Spleen (tissue), 11 donors: ENCODE measurements around the gene COA1. TPM values are rescaled to one million over a fixed set of nuclear protein-coding genes. Genes with fewer than 3 reads are reported as not detected.

Experiments used
- DNase-seq: peaks from one replicate; pipeline ENCODE4 v3.0.0-alpha.2; 2020
- H3K27ac ChIP-seq, 8 donors: fragments of 200-600 bp; sonication (generic) in 7 of 8; 1 replicate in 4 of 8; 2 replicates in 4 of 8; pipeline versions ENCODE4 v1.5.0 to v1.8.0; 2016 to 2021; ENCODE audit warnings: inconsistent platforms in 4 of 8, mild to moderate bottlenecking in 4 of 8, moderate library complexity in 1 of 8
- H3K27me3 ChIP-seq, 7 donors: fragments of 200-600 bp; sonication (generic) in 6 of 7; replicated peaks in 1 of 7; 1 replicate in 4 of 7; 2 replicates in 3 of 7; pipeline versions ENCODE4 v1.5.0 to v1.8.0; 2016 to 2021; ENCODE audit warnings: inconsistent platforms in 3 of 7, mild to moderate bottlenecking in 1 of 7
- H3K36me3 ChIP-seq, 6 donors: fragments of 200-600 bp; sonication (generic) in 5 of 6; 1 replicate in 4 of 6; 2 replicates in 2 of 6; pipeline versions ENCODE4 v1.5.0 to v1.8.0; 2016 to 2021; ENCODE audit warnings: inconsistent platforms in 2 of 6
- H3K4me1 ChIP-seq, 6 donors: fragments of 200-600 bp; sonication (generic) in 5 of 6; 1 replicate in 3 of 6; 2 replicates in 3 of 6; pipeline versions ENCODE4 v1.5.0 to v1.8.0; 2016 to 2021; ENCODE audit warnings: inconsistent platforms in 3 of 6
- H3K4me3 ChIP-seq, 8 donors: fragments of 200-600 bp; sonication (generic) in 7 of 8; 1 replicate in 4 of 8; 2 replicates in 4 of 8; pipeline versions ENCODE4 v1.5.0 to v1.8.0; 2016 to 2021; ENCODE audit warnings: inconsistent platforms in 4 of 8, mild to moderate bottlenecking in 4 of 8, moderate library complexity in 2 of 8
- H3K9me3 ChIP-seq, 8 donors: fragments of 200-600 bp; sonication (generic) in 7 of 8; 1 replicate in 4 of 8; 2 replicates in 4 of 8; pipeline versions ENCODE4 v1.5.0 to v1.8.0; 2016 to 2021; ENCODE audit warnings: inconsistent platforms in 4 of 8
- CTCF ChIP-seq, 11 experiments: fragments of 200-600 bp in 7 of 11; fragments of 450-650 bp in 4 of 11; sonication (generic) in 4 of 11; IDR thresholded peaks in 8 of 11; conservative IDR thresholded peaks in 3 of 11; 1 replicate in 7 of 11; 2 replicates in 4 of 11; pipeline versions ENCODE4 v1.4.0 to v1.8.0; 2016 to 2021; ENCODE audit warnings: antibody characterized with exemption in 11 of 11, inconsistent platforms in 4 of 11, mild to moderate bottlenecking in 1 of 11
- POLR2A ChIP-seq, 3 donors: fragments of 450-650 bp; IDR thresholded peaks; one replicate each; pipeline ENCODE4 v1.5.1; 2017; ENCODE audit warnings: antibody characterized with exemption in 3 of 3, mild to moderate bottlenecking in 1 of 3
- POLR2AphosphoS5 ChIP-seq, 3 donors: sonication (generic); formaldehyde crosslinking; IDR thresholded peaks; one replicate each; pipeline ENCODE4 v1.5.1; 2017; ENCODE audit warnings: antibody characterized with exemption in 3 of 3
- WGBS, 5 donors: extraction: QIAGEN DNeasy Blood & Tissue Kit in 3 of 5; methylation state at CpG; one replicate each; pipeline versions ENCODE4 v1.1.5 to v1.1.7; 2013 to 2018; 5-methylcytosine and 5-hydroxymethylcytosine counted together
- intact Hi-C: fragments of 100-400 bp; cut with DNase I; formaldehyde crosslinking; loops from one replicate; pipeline ENCODE4 v1.15.0; 2023; ENCODE audit warnings: low total_unique reads
- polyA plus RNA-seq, 3 donors: library from polyadenylated mRNA; stranded (reverse); fragments of 200-250 nt; gene quantifications; one replicate each; pipeline ENCODE4 v1.2.1, GENCODE V29; 2013
- total RNA-seq, 7 donors: library from RNA; depleted of rRNA in 3 of 7; stranded (reverse); fragments of >200 nt in 3 of 7; fragmentation: NEBNext Ultra II Directional in 4 of 7; extraction: Animal tissue kit (Norgen Biotek cat#: 25700) in 4 of 7; gene quantifications; one replicate each; pipeline versions ENCODE4 v1.1.0 to v1.2.1, GENCODE V29; 2016 to 2021
- donor health status: healthy with polysubstance abuse.
- donor health status: DM: no; HTN: no; CAD: no; lungs with moderate emphysema.
- donor health status: DM: no; HTN: no; CAD: no.
- donor health status: Bipolar disorder and iron deficiency.
- donor health status: healthy.
- donor health status: DM: no; HTN: no; CAD: no.
- donor health status: DM: yes; HTN: yes; CAD: no.

COA1 gene
- total and polyA plus RNA-seq, 10 donors, result 48.3 to 102 (median 67.2) TPM

GRCh38 chr7:43760861-43761260, 31.5 kb upstream of the COA1 start:
- no peaks in the 10 kb centered on the region for H3K36me3 ChIP-seq
- no peaks in the 10 kb centered on the region for H3K9me3 ChIP-seq
- TF ChIP-seq CTCF (IDR thresholded peaks at IDR 0.05 in 8 of 11, conservative IDR thresholded peaks at IDR 0.05 in 3 of 11) (no peak), POLR2A (IDR thresholded peaks at IDR 0.05) (no peak), POLR2AphosphoS5 (IDR thresholded peaks at IDR 0.05) (no peak)
- H3K4me1 ChIP-seq, result peaks cover 4 to 93% (median 44%) of the 10 kb centered on the region in 6 donors
- no peak overlapping the region for H3K4me3 ChIP-seq
- intact Hi-C loops, result no loop called here
- WGBS, 5 donors, result 78 to 93% (median 92%) methylated on average over 5 of the region's 5 CpGs
- DNase-seq, result no peak
- H3K27ac ChIP-seq, result peak overlapping the region in 4 of 8 donors; percentile 3 to 88 (median 82)
- no peaks in the 10 kb centered on the region for H3K27me3 ChIP-seq

GRCh38 chr7:43758822-43759683, 29.7 kb upstream of the COA1 start:
- peak overlapping the region; percentile 70 to 91 (median 86) for H3K27ac ChIP-seq
- intact Hi-C loops, result no loop called here
- peak overlapping the region; percentile 63 to 93 (median 80) for H3K4me3 ChIP-seq
- no peaks in the 10 kb centered on the region for H3K27me3 ChIP-seq
- peaks cover 4 to 83% (median 31%) of the 10 kb centered on the region in 6 donors for H3K4me1 ChIP-seq
- peak; percentile 88 for DNase-seq
- 5 to 8% (median 6%) methylated on average over 37 to 56 of the region's 56 CpGs for WGBS, 5 donors
- no peaks in the 10 kb centered on the region for H3K9me3 ChIP-seq
- TF ChIP-seq CTCF (IDR thresholded peaks at IDR 0.05 in 8 of 11, conservative IDR thresholded peaks at IDR 0.05 in 3 of 11), result no peak
- TF ChIP-seq POLR2A (IDR thresholded peaks at IDR 0.05), result no peak
- no peak for TF ChIP-seq POLR2AphosphoS5 (IDR thresholded peaks at IDR 0.05)
- no peaks in the 10 kb centered on the region for H3K36me3 ChIP-seq

GRCh38 chr7:43758029-43758821, 28.9 kb upstream of the COA1 start, which contains the start of gene BLVRA:
BLVRA (plus strand) TSS chr7:43758680; CDS start chr7:43771159, 12,479 bp downstream.
- Histone ChIP-seq H3K27me3 (no peaks in the 10 kb centered on the region), H3K4me3 (peak within 1 kb of the TSS; percentile 63 to 93 (median 80)), H3K27ac (peak within 1 kb of the TSS; percentile 70 to 91 (median 86)), H3K4me1 (peaks cover 4 to 83% (median 24%) of the 10 kb centered on the region in 6 donors), H3K36me3 (no peaks in the 10 kb centered on the region), H3K9me3 (no peaks in the 10 kb centered on the region)
- TF ChIP-seq POLR2AphosphoS5 (IDR thresholded peaks at IDR 0.05), result peak; percentile 72 to 83 (median 83)
- no peak for TF ChIP-seq POLR2A (IDR thresholded peaks at IDR 0.05)
- intact Hi-C loops, result no loop called here
- peak; percentile 95 for DNase-seq
- WGBS, 5 donors, result 2 to 7% (median 2%) methylated on average over 34 to 67 of the region's 67 CpGs

GRCh38 chr7:43757073-43757720, 27.9 kb upstream of the COA1 start:
- Histone ChIP-seq H3K9me3 (no peaks in the 10 kb centered on the region), H3K36me3 (no peaks in the 10 kb centered on the region), H3K27me3 (no peaks in the 10 kb centered on the region), H3K27ac (peak overlapping the region in 4 of 8 donors; percentile 21 to 91 (median 86)), H3K4me3 (peak overlapping the region in 1 of 8 donors; percentile 86), H3K4me1 (peaks cover 4 to 76% (median 20%) of the 10 kb centered on the region in 6 donors)
- intact Hi-C loops, result no loop called here
- DNase-seq, result no peak
- WGBS, 5 donors, result 80 to 95% (median 87%) methylated on average over 2 of the region's 2 CpGs
- TF ChIP-seq CTCF (IDR thresholded peaks at IDR 0.05 in 8 of 11, conservative IDR thresholded peaks at IDR 0.05 in 3 of 11), result no peak
- no peak for TF ChIP-seq POLR2AphosphoS5 (IDR thresholded peaks at IDR 0.05)
- TF ChIP-seq POLR2A (IDR thresholded peaks at IDR 0.05), result no peak
